Immature natural killer cell (primary cell): ENCODE measurements around the gene AK4. TPM values are rescaled to one million over a fixed set of nuclear protein-coding genes. Genes with fewer than 3 reads are reported as not detected.

ENCODE experiments used
- DNase-seq, 3 donors: peaks; one replicate each; pipeline ENCODE4 v3.0.0; 2022; ENCODE audit warnings: mixed read lengths in 1 of 3
- H3K27ac Mint-ChIP-seq, 6 donors: one replicate each; pipeline ENCODE4 v1.8.0; 2020; ENCODE audit warnings: mixed read lengths in 6 of 6, mild to moderate bottlenecking in 5 of 6, inconsistent platforms in 4 of 6, moderate library complexity in 3 of 6
- H3K27me3 Mint-ChIP-seq, 3 donors: one replicate each; pipeline ENCODE4 v1.8.0; 2020 to 2021; ENCODE audit warnings: low read depth in 3 of 3, mild to moderate bottlenecking in 3 of 3, mixed read lengths in 3 of 3, moderate library complexity in 3 of 3, inconsistent platforms in 1 of 3
- H3K36me3 Mint-ChIP-seq, 3 donors: one replicate each; pipeline ENCODE4 v1.8.0; 2020; ENCODE audit warnings: mixed read lengths in 3 of 3, inconsistent platforms in 2 of 3, mild to moderate bottlenecking in 2 of 3
- H3K4me1 Mint-ChIP-seq, 2 donors: one replicate each; pipeline ENCODE4 v1.8.0; 2020; ENCODE audit warnings: inconsistent platforms in 2 of 2, mild to moderate bottlenecking in 2 of 2, mixed read lengths in 2 of 2, moderate library complexity in 1 of 2
- H3K4me3 Mint-ChIP-seq, 5 donors: one replicate each; pipeline ENCODE4 v1.8.0; 2020; ENCODE audit warnings: mild to moderate bottlenecking in 5 of 5, mixed read lengths in 5 of 5, inconsistent platforms in 3 of 5, moderate library complexity in 3 of 5
- H3K9me3 Mint-ChIP-seq, 6 donors: one replicate each; pipeline ENCODE4 v1.8.0; 2020; ENCODE audit warnings: mild to moderate bottlenecking in 6 of 6, mixed read lengths in 6 of 6, inconsistent platforms in 4 of 6, moderate library complexity in 3 of 6
- polyA plus RNA-seq, 3 donors: library from polyadenylated mRNA; unstranded; fragments of 300-500 nt; fragmentation: Illumina TruSeq; gene quantifications; one replicate each; pipeline ENCODE4 v1.2.3, GENCODE V29; 2021

Gene AK4
- polyA plus RNA-seq, 3 donors from 2014 or later: 0.41 TPM; not detected in 2

- Mint-ChIP-seq H3K9me3 (no peaks in the 10 kb centered on the region), H3K4me3 (no peak overlapping the region), H3K36me3 (no peaks in the 10 kb centered on the region), H3K27me3 (peaks cover 3 to 11% (median 3%) of the 10 kb centered on the region in 3 donors), H3K4me1 (no peaks in the 10 kb centered on the region), H3K27ac (no peak overlapping the region)
- DNase-seq: no peak
Observed at GRCh38 chr1:65243491-65243890, 95.5 kb downstream of the AK4 start.

- H3K9me3 Mint-ChIP-seq: no peaks in the 10 kb centered on the region
- no peak overlapping the region for H3K27ac Mint-ChIP-seq
- H3K27me3 Mint-ChIP-seq: peaks cover 2 to 11% (median 3%) of the 10 kb centered on the region in 3 donors
- H3K36me3 Mint-ChIP-seq: no peaks in the 10 kb centered on the region
- no peak for DNase-seq
- no peaks in the 10 kb centered on the region for H3K4me1 Mint-ChIP-seq
- no peak overlapping the region for H3K4me3 Mint-ChIP-seq
Observed at GRCh38 chr1:65245295-65245694, 97.3 kb downstream of the AK4 start.

GRCh38 chr1:65247419-65248359 lies 99.7 kb downstream of the AK4 start:
- no peak overlapping the region for H3K27ac Mint-ChIP-seq
- no peak overlapping the region for H3K4me3 Mint-ChIP-seq
- DNase-seq: no peak
- no peaks in the 10 kb centered on the region for H3K4me1 Mint-ChIP-seq
- H3K27me3 Mint-ChIP-seq: peaks cover 2 to 18% (median 7%) of the 10 kb centered on the region in 3 donors
- no peaks in the 10 kb centered on the region for H3K9me3 Mint-ChIP-seq
- no peaks in the 10 kb centered on the region for H3K36me3 Mint-ChIP-seq

- Mint-ChIP-seq H3K9me3 (peaks cover 0 to 2% (median 0%) of the 10 kb centered on the region in 6 donors), H3K36me3 (no peaks in the 10 kb centered on the region), H3K4me3 (no peak overlapping the region), H3K27ac (no peak overlapping the region), H3K4me1 (peaks cover 14 to 15% of the 10 kb centered on the region in 2 donors), H3K27me3 (peaks cover 5 to 18% (median 14%) of the 10 kb centered on the region in 3 donors)
- no peak for DNase-seq
Observed at GRCh38 chr1:65250826-65251225, 102.8 kb downstream of the AK4 start.

- Mint-ChIP-seq H3K27me3 (peaks cover 5 to 16% (median 15%) of the 10 kb centered on the region in 3 donors), H3K36me3 (no peaks in the 10 kb centered on the region), H3K9me3 (peaks cover 0 to 2% (median 0%) of the 10 kb centered on the region in 6 donors), H3K27ac (peak overlapping the region in 3 of 6 donors; percentile 18 to 60 (median 57)), H3K4me3 (peak overlapping the region; percentile 82 to 91 (median 89)), H3K4me1 (peaks cover 14 to 15% of the 10 kb centered on the region in 2 donors)
- no peak for DNase-seq
Observed at GRCh38 chr1:65253800-65254319, 105.9 kb downstream of the AK4 start.

- Mint-ChIP-seq H3K27ac (peak overlapping the region in 2 of 6 donors; percentile 18 to 55), H3K4me1 (peaks cover 14 to 15% of the 10 kb centered on the region in 2 donors)
Observed at GRCh38 chr1:65254320-65255034, 106.5 kb downstream of the AK4 start.

GRCh38 chr1:65255035-65255655 lies 107.1 kb downstream of the AK4 start:
- H3K4me3 Mint-ChIP-seq: peak overlapping the region; percentile 78 to 95 (median 87)
- H3K27ac Mint-ChIP-seq: peak overlapping the region in 4 of 6 donors; percentile 5 to 89 (median 31)

More at GRCh38 chr1:65254320-65255034, 106.5 kb downstream of the AK4 start:
- H3K36me3 Mint-ChIP-seq: no peaks in the 10 kb centered on the region
- peak overlapping the region; percentile 86 to 95 (median 90) for H3K4me3 Mint-ChIP-seq
- peaks cover 0 to 2% (median 0%) of the 10 kb centered on the region in 6 donors for H3K9me3 Mint-ChIP-seq
- peaks cover 5 to 15% (median 14%) of the 10 kb centered on the region in 3 donors for H3K27me3 Mint-ChIP-seq
- peak; percentile 76 to 84 (median 79) for DNase-seq

GRCh38 chr1:65255656-65256050 lies 107.7 kb downstream of the AK4 start:
- Mint-ChIP-seq H3K36me3 (no peaks in the 10 kb centered on the region), H3K9me3 (peaks cover 0 to 2% (median 0%) of the 10 kb centered on the region in 6 donors), H3K4me3 (peak overlapping the region; percentile 21 to 95 (median 87)), H3K27me3 (peaks cover 5 to 19% (median 14%) of the 10 kb centered on the region in 3 donors), H3K27ac (no peak overlapping the region), H3K4me1 (peaks cover 14 to 15% of the 10 kb centered on the region in 2 donors)
- no peak for DNase-seq

More at GRCh38 chr1:65255035-65255655, 107.1 kb downstream of the AK4 start:
- no peaks in the 10 kb centered on the region for H3K36me3 Mint-ChIP-seq
- H3K4me1 Mint-ChIP-seq: peaks cover 14 to 15% of the 10 kb centered on the region in 2 donors
- no peak for DNase-seq
- H3K27me3 Mint-ChIP-seq: peaks cover 5 to 18% (median 14%) of the 10 kb centered on the region in 3 donors
- peaks cover 0 to 2% (median 0%) of the 10 kb centered on the region in 6 donors for H3K9me3 Mint-ChIP-seq

- H3K4me1 Mint-ChIP-seq: peaks cover 14 to 15% of the 10 kb centered on the region in 2 donors
- peaks cover 4 to 16% (median 14%) of the 10 kb centered on the region in 3 donors for H3K27me3 Mint-ChIP-seq
- no peak for DNase-seq
- no peaks in the 10 kb centered on the region for H3K36me3 Mint-ChIP-seq
- no peak overlapping the region for H3K4me3 Mint-ChIP-seq
- H3K27ac Mint-ChIP-seq: no peak overlapping the region
- peaks cover 0 to 2% (median 0%) of the 10 kb centered on the region in 6 donors for H3K9me3 Mint-ChIP-seq
Observed at GRCh38 chr1:65256860-65257708, 109.1 kb downstream of the AK4 start.

GRCh38 chr1:65258106-65258505 lies 110.1 kb downstream of the AK4 start:
- Mint-ChIP-seq H3K9me3 (peaks cover 0 to 2% (median 0%) of the 10 kb centered on the region in 6 donors), H3K36me3 (no peaks in the 10 kb centered on the region), H3K4me3 (no peak overlapping the region), H3K4me1 (peaks cover 14 to 15% of the 10 kb centered on the region in 2 donors), H3K27me3 (peaks cover 3 to 15% (median 10%) of the 10 kb centered on the region in 3 donors), H3K27ac (no peak overlapping the region)
- DNase-seq: no peak

- no peak for DNase-seq
- H3K9me3 Mint-ChIP-seq: peaks cover 0 to 2% (median 0%) of the 10 kb centered on the region in 6 donors
- H3K4me3 Mint-ChIP-seq: no peak overlapping the region
- peaks cover 9 to 12% of the 10 kb centered on the region in 2 donors for H3K4me1 Mint-ChIP-seq
- no peak overlapping the region for H3K27ac Mint-ChIP-seq
- peaks cover 7 to 16% (median 12%) of the 10 kb centered on the region in 3 donors for H3K27me3 Mint-ChIP-seq
- no peaks in the 10 kb centered on the region for H3K36me3 Mint-ChIP-seq
Observed at GRCh38 chr1:65259816-65260215, 111.8 kb downstream of the AK4 start.

- Mint-ChIP-seq H3K27ac (no peak overlapping the region), H3K9me3 (no peaks in the 10 kb centered on the region), H3K4me1 (peaks cover 6 to 9% of the 10 kb centered on the region in 2 donors), H3K36me3 (no peaks in the 10 kb centered on the region), H3K4me3 (no peak overlapping the region), H3K27me3 (peaks cover 7 to 11% (median 10%) of the 10 kb centered on the region in 3 donors)
- DNase-seq: no peak
Observed at GRCh38 chr1:65260851-65261473, 113.0 kb downstream of the AK4 start.
